GM12878 (cell line): ENCODE measurements around the gene ALDH1L1. TPM values are rescaled to one million over a fixed set of nuclear protein-coding genes. Genes with fewer than 3 reads are reported as not detected.

ENCODE experiments used
- ATAC-seq: fragments of 200-7000 bp; cut with Tn5 transposase; 3 replicates; pipeline ENCODE4 v1.9.1; 2020; ENCODE audit warnings: mild to moderate bottlenecking, moderate library complexity
- BruUV-seq: library from RNA; stranded (reverse); fragments of 400-500 nt; replicated peaks from 2 replicates; lab custom pipeline; 2021; lab: Mats Ljungman, UMichigan
- CTCF ChIA-PET: fragments of 300-600 bp; sonication (Branson Sonifier 250); formaldehyde crosslinking; extraction: SDS; loops from one replicate; lab custom pipeline; 2021; ENCODE audit warnings: inconsistent platforms; lab: Yijun Ruan, JAX
- POLR2A ChIA-PET: fragments of 350-600 bp; formaldehyde crosslinking; extraction: SDS; loops from one replicate; lab custom pipeline; 2021; ENCODE audit warnings: inconsistent platforms; lab: Charles Lee
- RAD21 ChIA-PET: fragments of 300-600 bp; sonication (Branson Sonifier 250); formaldehyde crosslinking; loops from one replicate; lab custom pipeline; 2023; ENCODE audit warnings: antibody characterized with exemption; ENCODE audit not compliant: unreplicated experiment; lab: Charles Lee
- SMC1A ChIA-PET: fragments of 300-600 bp; sonication (Branson Sonifier 250); formaldehyde crosslinking; loops from one replicate; lab custom pipeline; 2023; ENCODE audit not compliant: unreplicated experiment, uncharacterized antibody; lab: Charles Lee
- DNase-seq: peaks from one replicate; pipeline ENCODE4 v3.0.0-alpha.2; 2011; ENCODE audit warnings: low read depth, low spot score
- FAIRE-seq: peaks from 3 replicates; lab custom pipeline; 2011; peaks lifted over from hg19 to GRCh38; lab: Jason Lieb, UNC
- H2AFZ ChIP-seq: 2 replicates; pipeline ENCODE4 v1.6.0; 2011; ENCODE audit warnings: low read depth, low read length, control low read depth; ENCODE audit not compliant: control insufficient read depth
- H3K27ac ChIP-seq: 2 replicates; pipeline ENCODE4 v1.5.1; 2011; ENCODE audit warnings: control low read depth; ENCODE audit not compliant: control insufficient read depth, insufficient read depth
- H3K27me3 ChIP-seq, 2 experiments: replicated peaks in 1 of 2; 2 replicates each; pipeline versions ENCODE4 v1.6.0 to v1.6.1; 2011; ENCODE audit warnings: low read length in 1 of 2; ENCODE audit not compliant: control insufficient read depth in 2 of 2, insufficient read depth in 2 of 2
- H3K36me3 ChIP-seq, 2 experiments: 2 replicates each; pipeline ENCODE4 v1.5.1; 2011; ENCODE audit warnings: low read length in 1 of 2; ENCODE audit not compliant: control insufficient read depth in 2 of 2, insufficient read depth in 2 of 2
- H3K4me1 ChIP-seq: 2 replicates; pipeline ENCODE4 v1.6.1; 2011; ENCODE audit warnings: mild to moderate bottlenecking, low read length, moderate library complexity, mixed read lengths; ENCODE audit not compliant: control insufficient read depth, insufficient read depth
- H3K4me2 ChIP-seq: 2 replicates; pipeline ENCODE4 v1.6.0; 2011; ENCODE audit warnings: control low read depth; ENCODE audit not compliant: control insufficient read depth, insufficient read depth
- H3K4me3 ChIP-seq: fragments of 200-600 bp; sonication (generic); 2 replicates; pipeline ENCODE4 v1.5.1; 2016
- H3K79me2 ChIP-seq: 2 replicates; pipeline ENCODE4 v1.6.0; 2011; ENCODE audit warnings: low read length; ENCODE audit not compliant: control insufficient read depth, insufficient read depth
- H3K9ac ChIP-seq: 2 replicates; pipeline ENCODE4 v1.8.0; 2011; ENCODE audit warnings: low read length, control low read depth, mixed read lengths; ENCODE audit not compliant: control insufficient read depth, insufficient read depth
- H3K9me3 ChIP-seq: replicated peaks from 3 replicates; pipeline ENCODE4 v1.5.1; 2011; ENCODE audit warnings: mild to moderate bottlenecking, low read length; ENCODE audit not compliant: control insufficient read depth, insufficient read depth
- H4K20me1 ChIP-seq: 2 replicates; pipeline ENCODE4 v1.6.0; 2011; ENCODE audit not compliant: control insufficient read depth, insufficient read depth
- BMI1 ChIP-seq: fragments of 450-650 bp; IDR thresholded peaks from 2 replicates; pipeline ENCODE4 v1.6.1; 2016; ENCODE audit warnings: mild to moderate bottlenecking, moderate library complexity, borderline replicate concordance
- CBFB ChIP-seq: IDR thresholded peaks from 2 replicates; pipeline ENCODE4 v1.6.1; 2016; ENCODE audit warnings: antibody characterized with exemption, low read depth
- CHD4 ChIP-seq: fragments of 200-600 bp; sonication (generic); IDR thresholded peaks from 2 replicates; pipeline ENCODE4 v1.6.1; 2016; ENCODE audit warnings: mild to moderate bottlenecking
- CREM ChIP-seq: IDR thresholded peaks from 2 replicates; pipeline ENCODE4 v1.6.1; 2014; ENCODE audit warnings: antibody characterized with exemption, low read depth
- EGR1 ChIP-seq, 2 experiments: IDR thresholded peaks; 1 replicate in 1 of 2; 2 replicates in 1 of 2; pipeline ENCODE4 v1.6.1; 2011 to 2012; ENCODE audit warnings: low read depth in 2 of 2, low read length in 2 of 2, borderline replicate concordance in 1 of 2, mild to moderate bottlenecking in 1 of 2, moderate library complexity in 1 of 2
- IRF5 ChIP-seq: fragments of 450-650 bp; IDR thresholded peaks from 2 replicates; pipeline ENCODE4 v1.6.1; 2017; ENCODE audit warnings: borderline replicate concordance
- KAT2A ChIP-seq: conservative IDR thresholded peaks from 2 replicates; pipeline ENCODE4 v1.6.1; 2011; ENCODE audit warnings: low read depth, low read length; ENCODE audit not compliant: control insufficient read depth
- NFYA ChIP-seq: IDR thresholded peaks from 2 replicates; pipeline ENCODE4 v1.6.1; 2011; ENCODE audit warnings: low read depth, mild to moderate bottlenecking, low read length, improper control_type of control experiment, borderline replicate concordance
- PAX5 ChIP-seq: IDR thresholded peaks from 2 replicates; pipeline ENCODE4 v1.6.1; 2011; ENCODE audit warnings: low read depth, low read length, borderline replicate concordance
- SPI1 ChIP-seq: IDR thresholded peaks from 2 replicates; pipeline ENCODE4 v1.6.1; 2011; ENCODE audit warnings: low read depth, mild to moderate bottlenecking, low read length, moderate library complexity, borderline replicate concordance; ENCODE audit not compliant: insufficient read depth
- WGBS: methylation state at CpG from one replicate; pipeline ENCODE4 v1.1.6; 2016; ENCODE audit warnings: low lambda C conversion rate; ENCODE audit not compliant: insufficient replicate concordance, insufficient coverage; ENCODE audit errors: missing lambda C conversion rate; 5-methylcytosine and 5-hydroxymethylcytosine counted together
- in situ Hi-C: fragments of 300-500 bp; cut with MboI; formaldehyde crosslinking; loops from 9 replicates; pipeline ENCODE4 v1.14.3; 2018; ENCODE audit warnings: mixed read lengths
- intact Hi-C: fragments of 100-400 bp; cut with micrococcal nuclease; formaldehyde crosslinking; loops from one replicate; pipeline ENCODE4 v1.14.2; 2022; ENCODE audit not compliant: unreplicated experiment
- polyA plus RNA-seq, 11 experiments: library from polyadenylated mRNA; depleted of rRNA in 4 of 11; unstranded in 6 of 11; stranded (reverse) in 5 of 11; fragments of >200 nt; fragmentation: Nextera tagmentation in 4 of 11; fragmentation: Illumina TruSeq in 1 of 11; extraction: Ambion mirVana in 4 of 11; extraction: Trizol in 1 of 11; gene quantifications; 1 replicate in 1 of 11; 2 replicates in 10 of 11; pipeline versions ENCODE4 v1.2.1 to v1.2.3, GENCODE V29; 2011 to 2016; ENCODE audit warnings: inconsistent platforms in 2 of 11, missing spikeins in 2 of 11, low read depth in 1 of 11
- total RNA-seq, 4 experiments: library from RNA; depleted of rRNA in 3 of 4; stranded (reverse); fragments of >200 nt in 3 of 4; fragmentation: Illumina TruSeq in 1 of 4; extraction: Trizol in 1 of 4; gene quantifications; 2 replicates each; pipeline versions ENCODE4 v1.2.1 to v1.2.3, GENCODE V29; 2013 to 2021

Gene ALDH1L1
- total and polyA plus RNA-seq, 10 of the 15 experiments (the other 5 are each of a cell fraction or from before 2014, with no cell fraction given), result 0.04 to 18.2 (median 0.45) TPM

GRCh38 chr3:126061301-126062032 is 118.9 kb downstream of the ALDH1L1 start:
- WGBS, result 62% methylated on average over 8 of the region's 8 CpGs
- ATAC-seq (no peak), DNase-seq (no peak), FAIRE-seq (no peak)
- Histone ChIP-seq H3K9me3 (no peaks in the 10 kb centered on the region), H3K27ac (no peak overlapping the region), H3K79me2 (no peaks in the 10 kb centered on the region), H3K27me3 (no peaks in the 10 kb centered on the region), H3K4me3 (no peak overlapping the region), H3K4me1 (no peaks in the 10 kb centered on the region), H3K9ac (no peak overlapping the region)
- BruUV-seq, result no TSS peak
- ChIA-PET POLR2A (no interaction called here), SMC1A (no interaction called here), RAD21 (no interaction called here)
- intact Hi-C loops (no loop called here), in situ Hi-C loops (no loop called here)
- TF ChIP-seq PAX5 (no peak), CREM (no peak), IRF5 (no peak), NFYA (no peak)
- TF ChIP-seq, all 136 proteins: peak for 0
- Histone ChIP-seq H4K20me1 (no peaks in the 10 kb centered on the region), H3K4me2 (no peak overlapping the region), H3K36me3 (no peaks in the 10 kb centered on the region), H2AFZ (no peak overlapping the region)
- CTCF ChIA-PET, result no interaction called here

GRCh38 chr3:126060613-126061145 is 119.7 kb downstream of the ALDH1L1 start:
- TF ChIP-seq CBFB (no peak), PAX5 (no peak), EGR1 (IDR thresholded peaks at IDR 0.05; ENCODE audit: borderline replicate concordance in 1 of 2, low read depth in 2 of 2, low read length in 2 of 2) (no peak), SPI1 (no peak), CHD4 (no peak), KAT2A (no peak), BMI1 (no peak)
- 93% methylated on average over 7 of the region's 7 CpGs for WGBS
- SMC1A ChIA-PET, result no interaction called here
- Histone ChIP-seq H3K9ac (no peak overlapping the region), H3K79me2 (no peaks in the 10 kb centered on the region), H4K20me1 (no peaks in the 10 kb centered on the region), H2AFZ (no peak overlapping the region), H3K9me3 (no peaks in the 10 kb centered on the region), H3K4me1 (no peaks in the 10 kb centered on the region), H3K4me3 (no peak overlapping the region), H3K36me3 (no peaks in the 10 kb centered on the region), H3K27ac (no peak overlapping the region), H3K27me3 (no peaks in the 10 kb centered on the region), H3K4me2 (no peak overlapping the region)
- CTCF ChIA-PET, result no interaction called here
- in situ Hi-C loops, result no loop called here
- ATAC-seq (no peak), DNase-seq (no peak), FAIRE-seq (no peak)
- POLR2A ChIA-PET, result no interaction called here
- no TSS peak for BruUV-seq
- RAD21 ChIA-PET, result no interaction called here
- intact Hi-C loops, result no loop called here
